Esophagus squamous epithelium (tissue), 5 donors: ENCODE results near the gene DTNB. TPM values are rescaled to one million over a fixed set of nuclear protein-coding genes. Genes with fewer than 3 reads are reported as not detected.

Experiments used
- DNase-seq: peaks from one replicate; lab custom pipeline; 2025; lab: John Stamatoyannopoulos, UW
- H3K27ac ChIP-seq, 4 donors: fragments of 200-600 bp; sonication (generic); one replicate each; pipeline ENCODE4 v1.5.1; 2016 to 2019; ENCODE audit warnings: mild to moderate bottlenecking in 1 of 4
- H3K27me3 ChIP-seq, 4 donors: fragments of 200-600 bp; sonication (generic); 1 replicate in 3 of 4; 2 replicates in 1 of 4; pipeline versions ENCODE4 v1.5.1 to v1.6.0; 2017 to 2021; ENCODE audit warnings: antibody characterized with exemption in 1 of 4
- H3K36me3 ChIP-seq, 3 donors: fragments of 200-600 bp; sonication (generic); one replicate each; pipeline ENCODE4 v1.5.1; 2016 to 2019
- H3K4me1 ChIP-seq, 3 donors: fragments of 200-600 bp; sonication (generic); one replicate each; pipeline ENCODE4 v1.5.1; 2017 to 2019
- H3K4me3 ChIP-seq, 4 donors: fragments of 200-600 bp; sonication (generic); 1 replicate in 3 of 4; 2 replicates in 1 of 4; pipeline ENCODE4 v1.5.1; 2016 to 2019; ENCODE audit warnings: mild to moderate bottlenecking in 2 of 4, moderate library complexity in 1 of 4
- H3K9me3 ChIP-seq, 3 donors: fragments of 200-600 bp; sonication (generic); one replicate each; pipeline ENCODE4 v1.5.1; 2016 to 2019
- CTCF ChIP-seq, 6 experiments: fragments of 450-650 bp in 4 of 6; fragments of 200-600 bp in 2 of 6; sonication (generic) in 2 of 6; IDR thresholded peaks; one replicate each; pipeline ENCODE4 v1.5.1; 2016 to 2019; ENCODE audit warnings: antibody characterized with exemption in 6 of 6, mild to moderate bottlenecking in 4 of 6, moderate library complexity in 4 of 6
- POLR2A ChIP-seq, 4 donors: fragments of 450-650 bp; IDR thresholded peaks; one replicate each; pipeline ENCODE4 v1.6.1; 2017; ENCODE audit warnings: antibody characterized with exemption in 4 of 4, mild to moderate bottlenecking in 4 of 4, moderate library complexity in 3 of 4
- WGBS, 2 donors: methylation state at CpG; one replicate each; pipeline ENCODE4 v1.1.5; 2018; 5-methylcytosine and 5-hydroxymethylcytosine counted together
- intact Hi-C: fragments of 100-400 bp; cut with DNase I; formaldehyde crosslinking; loops from one replicate; pipeline ENCODE4 v1.15.0; 2022
- total RNA-seq, 4 donors: library from RNA; depleted of rRNA; stranded (reverse); fragments of >200 nt; gene quantifications; one replicate each; pipeline ENCODE4 v1.1.0, GENCODE V29; 2016
- donor health status: DM: yes; HTN: yes; CAD: no.

Gene DTNB
- total RNA-seq, 4 donors from 2014 or later: 7.8 to 17.2 (median 9.6) TPM

GRCh38 chr2:25523060-25523459 lies 150.3 kb downstream of the DTNB start:
- no peak overlapping the region for H3K27ac ChIP-seq
- H3K36me3 ChIP-seq: no peaks in the 10 kb centered on the region
- no peaks in the 10 kb centered on the region for H3K27me3 ChIP-seq
- no peak overlapping the region for H3K4me3 ChIP-seq
- 80 to 85% methylated on average over 2 to 4 of the region's 4 CpGs for WGBS, 2 donors
- peaks cover 0 to 12% (median 4%) of the 10 kb centered on the region in 3 donors for H3K4me1 ChIP-seq
- intact Hi-C loops: no loop called here
- DNase-seq: no peak
- no peaks in the 10 kb centered on the region for H3K9me3 ChIP-seq
- TF ChIP-seq POLR2A (IDR thresholded peaks at IDR 0.05) (no peak), CTCF (IDR thresholded peaks at IDR 0.05) (no peak)

GRCh38 chr2:25521665-25522387 lies 151.6 kb downstream of the DTNB start:
- TF ChIP-seq POLR2A (IDR thresholded peaks at IDR 0.05): no peak
- TF ChIP-seq CTCF (IDR thresholded peaks at IDR 0.05): peak; percentile 68 to 88 (median 81)
- Histone ChIP-seq H3K36me3 (no peaks in the 10 kb centered on the region), H3K9me3 (no peaks in the 10 kb centered on the region), H3K4me1 (peaks cover 0 to 16% (median 4%) of the 10 kb centered on the region in 3 donors), H3K27ac (peak overlapping the region in 2 of 4 donors; percentile 42 to 47), H3K4me3 (peak overlapping the region in 3 of 4 donors; percentile 25 to 56 (median 31)), H3K27me3 (no peaks in the 10 kb centered on the region)
- intact Hi-C loops: no loop called here
- WGBS, 2 donors: 38 to 42% methylated on average over 9 to 10 of the region's 10 CpGs
- no peak for DNase-seq

- H3K4me1 ChIP-seq: peaks cover 0 to 20% (median 4%) of the 10 kb centered on the region in 3 donors
- 64 to 69% methylated on average over 4 of the region's 4 CpGs for whole genome bisulfite sequencing, 2 donors
- H3K4me3 ChIP-seq: no peak overlapping the region
- H3K36me3 ChIP-seq: no peaks in the 10 kb centered on the region
- intact Hi-C loops: no loop called here
- DNase-seq: no peak
- H3K9me3 ChIP-seq: no peaks in the 10 kb centered on the region
- TF ChIP-seq CTCF (IDR thresholded peaks at IDR 0.05) (no peak), POLR2A (IDR thresholded peaks at IDR 0.05) (no peak)
- no peak overlapping the region for H3K27ac ChIP-seq
- H3K27me3 ChIP-seq: no peaks in the 10 kb centered on the region
These were observed 152.3 kb downstream of the DTNB start for GRCh38 chr2:25521126-25521525.

- H3K27ac ChIP-seq: no peak overlapping the region
- intact Hi-C loops: no loop called here
- H3K4me1 ChIP-seq: peaks cover 0 to 28% (median 4%) of the 10 kb centered on the region in 3 donors
- TF ChIP-seq POLR2A (IDR thresholded peaks at IDR 0.05) (no peak), CTCF (IDR thresholded peaks at IDR 0.05) (no peak)
- WGBS, 2 donors: 66 to 76% methylated on average over 4 of the region's 4 CpGs
- no peak overlapping the region for H3K4me3 ChIP-seq
- H3K9me3 ChIP-seq: no peaks in the 10 kb centered on the region
- H3K27me3 ChIP-seq: no peaks in the 10 kb centered on the region
- no peak for DNase-seq
- no peaks in the 10 kb centered on the region for H3K36me3 ChIP-seq
These were observed 155.7 kb downstream of the DTNB start for GRCh38 chr2:25517701-25518100.

GRCh38 chr2:25514043-25514637 lies 159.2 kb downstream of the DTNB start:
- TF ChIP-seq POLR2A (IDR thresholded peaks at IDR 0.05) (no peak), CTCF (IDR thresholded peaks at IDR 0.05) (no peak)
- Histone ChIP-seq H3K36me3 (no peaks in the 10 kb centered on the region), H3K27me3 (no peaks in the 10 kb centered on the region), H3K4me1 (peaks cover 0 to 21% (median 0%) of the 10 kb centered on the region in 3 donors), H3K9me3 (no peaks in the 10 kb centered on the region), H3K27ac (no peak overlapping the region), H3K4me3 (no peak overlapping the region)
- WGBS, 2 donors: 72 to 77% methylated on average over 3 of the region's 3 CpGs
- no peak for DNase-seq
- intact Hi-C loops: no loop called here
